Ishikawa (cell line): ENCODE measurements around the gene TIAM1.

ENCODE experiments used
- CREB1 ChIP-seq: IDR thresholded peaks from 2 replicates; pipeline ENCODE4 v1.6.1; 2012; ENCODE audit warnings: low read depth
- MAX ChIP-seq: IDR thresholded peaks from 2 replicates; pipeline ENCODE4 v1.6.1; 2012
- NFIC ChIP-seq: IDR thresholded peaks from 2 replicates; pipeline ENCODE4 v1.6.1; 2012
- RAD21 ChIP-seq: IDR thresholded peaks from 2 replicates; pipeline ENCODE4 v1.6.1; 2012; ENCODE audit warnings: low read depth
- REST ChIP-seq: IDR thresholded peaks from 2 replicates; pipeline ENCODE4 v1.6.1; 2012; ENCODE audit warnings: low read depth, mild to moderate bottlenecking
- TAF1 ChIP-seq: IDR thresholded peaks from 2 replicates; pipeline ENCODE4 v1.6.1; 2012; ENCODE audit warnings: low read depth, mild to moderate bottlenecking
- TCF12 ChIP-seq: IDR thresholded peaks from 2 replicates; pipeline ENCODE4 v1.6.1; 2012; ENCODE audit warnings: low read depth
- TEAD4 ChIP-seq: IDR thresholded peaks from 2 replicates; pipeline ENCODE4 v1.6.1; 2012
- YY1 ChIP-seq: IDR thresholded peaks from 2 replicates; pipeline ENCODE4 v1.6.1; 2012; ENCODE audit warnings: low read depth
- ZBTB7A ChIP-seq: IDR thresholded peaks from 2 replicates; pipeline ENCODE4 v1.6.1; 2012; ENCODE audit warnings: low read depth

- TF ChIP-seq TCF12 = no peak
- no peak for TF ChIP-seq TAF1
- no peak for TF ChIP-seq RAD21
- no peak for TF ChIP-seq REST
- no peak for TF ChIP-seq TEAD4
- no peak for TF ChIP-seq YY1
- TF ChIP-seq NFIC = no peak
- no peak for TF ChIP-seq CREB1
- no peak for TF ChIP-seq MAX
- TF ChIP-seq ZBTB7A = no peak
Observed at GRCh38 chr21:31298618-31299269, 45.3 kb downstream of the TIAM1 start.
